ENCODE measurements around the gene OPN1LW.

The OPN1LW gene

DNA sequence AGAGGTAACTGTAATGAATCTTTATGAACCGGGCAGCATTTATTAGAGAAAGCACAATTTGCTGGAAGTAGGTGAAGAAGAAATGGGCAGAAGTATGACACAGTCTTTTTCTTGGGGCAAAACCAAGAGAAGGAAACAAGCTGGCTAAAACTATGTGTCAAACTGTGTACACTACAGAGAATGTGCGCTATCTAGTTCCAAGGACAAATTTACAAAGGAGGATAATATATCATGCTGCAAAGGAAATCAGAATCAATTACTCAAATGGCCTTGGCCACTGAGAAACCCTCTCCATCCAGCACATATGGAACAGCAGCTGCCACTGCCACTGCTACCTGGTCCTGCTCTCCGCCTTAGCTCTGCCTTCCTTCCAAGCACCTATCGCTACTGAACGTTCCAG, 29.4 kb upstream of the OPN1LW start:
- no peak overlapping the region for H2AFZ ChIP-seq (ENCODE audit: low read length)
- H3K27me3 ChIP-seq (replicated peaks; ENCODE audit: insufficient read depth, low read length) = no peaks in the 10 kb centered on the region
- no peak for DNase-seq
- H3K36me3 ChIP-seq (replicated peaks; ENCODE audit: insufficient read depth, low read length) = no peaks in the 10 kb centered on the region
- no peak overlapping the region for H3K27ac ChIP-seq (ENCODE audit: low read length)
- H3K9ac ChIP-seq (ENCODE audit: low read length) = no peak overlapping the region
- H3K4me2 ChIP-seq (ENCODE audit: low read depth, low read length) = no peak overlapping the region
- H3K79me2 ChIP-seq (ENCODE audit: low read length) = no peaks in the 10 kb centered on the region
- H3K9me2 ChIP-seq (replicated peaks; ENCODE audit: insufficient read depth, low read length) = no peaks in the 10 kb centered on the region
- H3K4me3 ChIP-seq (ENCODE audit: low read length) = no peak overlapping the region
- no peaks in the 10 kb centered on the region for H4K20me1 ChIP-seq (ENCODE audit: insufficient read depth, low read length)
- no peaks in the 10 kb centered on the region for H3K4me1 ChIP-seq (ENCODE audit: low read length)
- H3K9me3 ChIP-seq (replicated peaks; ENCODE audit: insufficient read depth, low read length) = no peaks in the 10 kb centered on the region
- no peaks in the 10 kb centered on the region for H3F3A ChIP-seq (ENCODE audit: insufficient read depth, low read length)
- TF ChIP-seq, protein P1, sequence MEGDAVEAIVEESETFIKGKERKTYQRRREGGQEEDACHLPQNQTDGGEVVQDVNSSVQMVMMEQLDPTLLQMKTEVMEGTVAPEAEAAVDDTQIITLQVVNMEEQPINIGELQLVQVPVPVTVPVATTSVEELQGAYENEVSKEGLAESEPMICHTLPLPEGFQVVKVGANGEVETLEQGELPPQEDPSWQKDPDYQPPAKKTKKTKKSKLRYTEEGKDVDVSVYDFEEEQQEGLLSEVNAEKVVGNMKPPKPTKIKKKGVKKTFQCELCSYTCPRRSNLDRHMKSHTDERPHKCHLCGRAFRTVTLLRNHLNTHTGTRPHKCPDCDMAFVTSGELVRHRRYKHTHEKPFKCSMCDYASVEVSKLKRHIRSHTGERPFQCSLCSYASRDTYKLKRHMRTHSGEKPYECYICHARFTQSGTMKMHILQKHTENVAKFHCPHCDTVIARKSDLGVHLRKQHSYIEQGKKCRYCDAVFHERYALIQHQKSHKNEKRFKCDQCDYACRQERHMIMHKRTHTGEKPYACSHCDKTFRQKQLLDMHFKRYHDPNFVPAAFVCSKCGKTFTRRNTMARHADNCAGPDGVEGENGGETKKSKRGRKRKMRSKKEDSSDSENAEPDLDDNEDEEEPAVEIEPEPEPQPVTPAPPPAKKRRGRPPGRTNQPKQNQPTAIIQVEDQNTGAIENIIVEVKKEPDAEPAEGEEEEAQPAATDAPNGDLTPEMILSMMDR (IDR thresholded peaks at IDR 0.05; ENCODE audit: low read length) = no peak
- TF ChIP-seq EZH2 (optimal IDR thresholded peaks at IDR 0.05; ENCODE audit: low read depth, low read length) (no peak), EZH2phosphoT487 (IDR thresholded peaks at IDR 0.05; ENCODE audit: low read length) (no peak)

DNA sequence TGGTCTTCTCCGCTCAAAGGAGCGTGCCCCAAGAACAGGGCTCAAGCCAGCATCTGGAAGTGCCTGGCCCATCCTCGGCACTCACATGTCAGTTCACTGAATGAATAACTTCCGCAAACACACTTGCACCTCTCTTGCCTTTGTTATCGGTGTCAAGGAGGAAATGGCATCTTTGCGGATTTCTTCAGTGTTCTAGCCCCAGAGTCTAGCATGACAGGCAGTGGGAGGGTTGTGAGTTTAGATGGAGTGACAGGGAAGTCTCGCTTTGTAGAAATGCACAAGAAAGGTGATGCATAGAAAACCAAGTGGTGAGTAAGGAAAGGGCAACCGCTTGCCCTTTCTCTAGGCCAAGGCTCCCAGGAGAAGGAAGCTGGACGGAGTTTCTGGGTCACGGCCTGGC, 29.0 kb upstream of the OPN1LW start:
- no peaks in the 10 kb centered on the region for H3K4me1 ChIP-seq (ENCODE audit: low read length)
- no peak for DNase-seq
- H3K9ac ChIP-seq (ENCODE audit: low read length) = no peak overlapping the region

DNA sequence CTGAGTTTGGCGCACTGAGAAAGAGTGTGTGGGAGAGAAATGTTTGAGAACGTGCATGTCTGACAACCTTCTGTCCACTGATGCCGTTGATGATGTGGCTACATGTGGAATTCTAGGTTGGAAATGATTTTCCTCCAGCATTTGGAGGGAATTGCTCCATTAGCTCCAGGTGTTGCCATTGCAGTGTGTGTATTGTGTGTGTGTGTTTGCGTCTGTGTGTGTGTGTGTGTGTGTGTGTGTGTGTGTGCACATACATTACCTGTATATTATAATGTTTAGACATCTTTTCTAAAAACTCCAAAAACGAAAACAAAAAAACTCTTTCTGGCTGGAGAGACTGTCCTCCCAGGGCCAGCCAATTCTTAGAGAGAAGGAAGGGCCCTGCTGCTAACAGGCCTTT, 28.3 kb upstream of the OPN1LW start:
- Histone ChIP-seq H2AFZ (ENCODE audit: low read length) (no peak overlapping the region), H3K79me2 (ENCODE audit: low read length) (no peaks in the 10 kb centered on the region), H4K20me1 (ENCODE audit: insufficient read depth, low read length) (no peaks in the 10 kb centered on the region), H3K4me3 (ENCODE audit: low read length) (no peak overlapping the region), H3K4me1 (ENCODE audit: low read length) (no peaks in the 10 kb centered on the region), H3K9me3 (replicated peaks; ENCODE audit: insufficient read depth, low read length) (no peaks in the 10 kb centered on the region), H3K4me2 (ENCODE audit: low read depth, low read length) (no peak overlapping the region), H3K36me3 (replicated peaks; ENCODE audit: insufficient read depth, low read length) (no peaks in the 10 kb centered on the region), H3K27ac (ENCODE audit: low read length) (no peak overlapping the region), H3K27me3 (replicated peaks; ENCODE audit: insufficient read depth, low read length) (no peaks in the 10 kb centered on the region), H3K9me2 (replicated peaks; ENCODE audit: insufficient read depth, low read length) (no peaks in the 10 kb centered on the region), H3K9ac (ENCODE audit: low read length) (no peak overlapping the region), H3F3A (ENCODE audit: insufficient read depth, low read length) (no peaks in the 10 kb centered on the region)
- no peak for DNase-seq
- TF ChIP-seq EZH2phosphoT487 (IDR thresholded peaks at IDR 0.05; ENCODE audit: low read length) (no peak), EZH2 (optimal IDR thresholded peaks at IDR 0.05; ENCODE audit: low read depth, low read length) (no peak)
- TF ChIP-seq, protein P1 (IDR thresholded peaks at IDR 0.05; ENCODE audit: low read length) = no peak

More for the DNA sequence above, 29.0 kb upstream of the OPN1LW start:
- H4K20me1 ChIP-seq (ENCODE audit: insufficient read depth, low read length) = no peaks in the 10 kb centered on the region
- no peaks in the 10 kb centered on the region for H3K9me2 ChIP-seq (replicated peaks; ENCODE audit: insufficient read depth, low read length)
- no peak overlapping the region for H2AFZ ChIP-seq (ENCODE audit: low read length)
- H3F3A ChIP-seq (ENCODE audit: insufficient read depth, low read length) = no peaks in the 10 kb centered on the region
- H3K79me2 ChIP-seq (ENCODE audit: low read length) = no peaks in the 10 kb centered on the region
- no peaks in the 10 kb centered on the region for H3K27me3 ChIP-seq (replicated peaks; ENCODE audit: insufficient read depth, low read length)
- H3K9me3 ChIP-seq (replicated peaks; ENCODE audit: insufficient read depth, low read length) = no peaks in the 10 kb centered on the region
- no peaks in the 10 kb centered on the region for H3K36me3 ChIP-seq (replicated peaks; ENCODE audit: insufficient read depth, low read length)
- H3K27ac ChIP-seq (ENCODE audit: low read length) = no peak overlapping the region
- H3K4me2 ChIP-seq (ENCODE audit: low read depth, low read length) = no peak overlapping the region
- H3K4me3 ChIP-seq (ENCODE audit: low read length) = no peak overlapping the region
- TF ChIP-seq EZH2 (optimal IDR thresholded peaks at IDR 0.05; ENCODE audit: low read depth, low read length) = no peak
- TF ChIP-seq EZH2phosphoT487 (IDR thresholded peaks at IDR 0.05; ENCODE audit: low read length) = no peak
- TF ChIP-seq, protein P1 (IDR thresholded peaks at IDR 0.05; ENCODE audit: low read length) = no peak
